GM10266 (cell line): Measurements from ENCODE around the gene ARGFX.

Experiments
- DNase-seq: peaks from one replicate; pipeline ENCODE4 v3.0.0; 2012; ENCODE audit errors: extremely low spot score
- TF ChIP-seq, protein P1 (sequence below): IDR thresholded peaks from 2 replicates; pipeline ENCODE4 v1.5.1; 2012; ENCODE audit warnings: mild to moderate bottlenecking, low read depth; ENCODE audit not compliant: control insufficient read depth, insufficient read depth; ENCODE audit errors: missing control alignments

The ARGFX gene

DNA sequence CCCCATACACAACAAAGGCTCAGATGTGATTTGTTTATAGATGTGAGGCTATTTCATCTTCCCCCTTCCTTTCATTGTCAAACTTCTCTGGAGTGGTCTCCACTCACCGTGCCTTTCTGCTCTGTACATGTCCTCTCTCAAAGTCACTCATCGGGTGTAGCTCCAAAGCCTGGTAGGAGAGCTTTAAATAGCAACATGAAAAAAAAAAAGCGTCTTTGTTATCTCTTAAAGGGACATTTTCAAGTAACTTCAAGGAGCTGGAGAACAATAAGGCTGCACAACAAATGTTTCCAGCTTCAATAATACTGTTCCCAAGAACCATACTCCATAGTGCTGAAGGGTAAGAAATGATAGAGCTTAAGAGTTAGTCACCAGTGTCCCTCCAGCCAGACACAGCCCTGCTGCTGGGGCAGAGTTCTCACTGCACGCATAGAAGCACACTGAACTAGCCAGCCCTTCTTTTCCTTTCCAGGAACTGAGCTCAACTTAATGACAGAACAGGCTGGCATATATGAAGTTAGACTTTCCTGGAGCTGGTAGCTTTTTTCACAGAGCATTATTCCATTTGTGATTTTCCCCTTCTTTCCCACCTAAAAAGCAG is 33.6 kb downstream of the ARGFX start:
- DNase-seq = no peak
- TF ChIP-seq, protein P1, sequence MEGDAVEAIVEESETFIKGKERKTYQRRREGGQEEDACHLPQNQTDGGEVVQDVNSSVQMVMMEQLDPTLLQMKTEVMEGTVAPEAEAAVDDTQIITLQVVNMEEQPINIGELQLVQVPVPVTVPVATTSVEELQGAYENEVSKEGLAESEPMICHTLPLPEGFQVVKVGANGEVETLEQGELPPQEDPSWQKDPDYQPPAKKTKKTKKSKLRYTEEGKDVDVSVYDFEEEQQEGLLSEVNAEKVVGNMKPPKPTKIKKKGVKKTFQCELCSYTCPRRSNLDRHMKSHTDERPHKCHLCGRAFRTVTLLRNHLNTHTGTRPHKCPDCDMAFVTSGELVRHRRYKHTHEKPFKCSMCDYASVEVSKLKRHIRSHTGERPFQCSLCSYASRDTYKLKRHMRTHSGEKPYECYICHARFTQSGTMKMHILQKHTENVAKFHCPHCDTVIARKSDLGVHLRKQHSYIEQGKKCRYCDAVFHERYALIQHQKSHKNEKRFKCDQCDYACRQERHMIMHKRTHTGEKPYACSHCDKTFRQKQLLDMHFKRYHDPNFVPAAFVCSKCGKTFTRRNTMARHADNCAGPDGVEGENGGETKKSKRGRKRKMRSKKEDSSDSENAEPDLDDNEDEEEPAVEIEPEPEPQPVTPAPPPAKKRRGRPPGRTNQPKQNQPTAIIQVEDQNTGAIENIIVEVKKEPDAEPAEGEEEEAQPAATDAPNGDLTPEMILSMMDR = no peak

DNA sequence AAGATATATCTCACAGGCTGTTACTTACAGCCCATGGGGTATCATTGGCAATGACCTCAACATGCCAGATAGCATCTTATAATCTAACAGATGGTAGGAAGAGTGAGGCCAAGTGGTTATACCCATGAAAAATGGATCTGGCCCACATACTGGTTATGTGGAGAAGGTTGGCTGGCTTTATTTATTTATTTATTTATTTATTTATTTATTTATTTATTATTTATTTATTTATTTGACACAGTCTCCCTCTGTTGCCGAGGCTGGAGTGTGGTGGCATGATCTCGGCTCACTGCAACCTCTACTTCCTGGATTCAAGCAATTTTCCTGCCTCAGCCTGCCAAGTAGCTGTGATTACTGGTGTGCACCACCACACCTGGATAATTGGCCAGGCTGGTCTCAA is 37.0 kb downstream of the ARGFX start:
- TF ChIP-seq, protein P1 = no peak
- no peak for DNase-seq

DNA sequence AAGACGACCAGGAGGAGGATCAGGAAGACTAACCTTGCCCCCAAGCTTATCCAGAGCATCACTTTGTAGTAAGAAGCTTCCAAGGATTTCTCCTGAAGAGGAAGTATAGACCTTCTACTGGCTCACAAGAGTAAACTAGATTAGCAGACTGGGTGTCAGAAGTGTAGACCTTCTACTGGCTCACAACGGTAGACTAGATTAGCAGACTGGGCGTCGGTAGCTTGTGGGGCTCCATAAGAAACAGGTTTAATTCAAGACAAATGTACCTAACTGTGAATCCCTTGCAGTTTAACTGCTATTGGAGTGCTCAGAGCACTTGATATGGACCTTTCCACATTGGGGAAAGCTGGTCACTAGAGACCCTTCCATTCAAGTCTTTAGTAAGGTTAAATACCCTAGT is 38.4 kb downstream of the ARGFX start:
- no peak for DNase-seq
- TF ChIP-seq, protein P1 = no peak
